T47D (cell line): ENCODE results near the gene GRK5.

ENCODE experiments used
- DNase-seq, 2 experiments: peaks; one replicate each; pipeline versions ENCODE4 v3.0.0 to v3.0.0-alpha.2; 2011 to 2012; ENCODE audit warnings: low read depth in 1 of 2, low spot score in 1 of 2
- JUND ChIP-seq: IDR thresholded peaks from 2 replicates; pipeline ENCODE4 v1.6.1; 2012; ENCODE audit warnings: low read depth
- in situ Hi-C: cut with HindIII; loops from 2 replicates; pipeline ENCODE4 v1.10.0; 2016; ENCODE audit warnings: low sequenced_read_pairs, low pct_unique_long_range_greater_than_20kb

Gene GRK5

DNA sequence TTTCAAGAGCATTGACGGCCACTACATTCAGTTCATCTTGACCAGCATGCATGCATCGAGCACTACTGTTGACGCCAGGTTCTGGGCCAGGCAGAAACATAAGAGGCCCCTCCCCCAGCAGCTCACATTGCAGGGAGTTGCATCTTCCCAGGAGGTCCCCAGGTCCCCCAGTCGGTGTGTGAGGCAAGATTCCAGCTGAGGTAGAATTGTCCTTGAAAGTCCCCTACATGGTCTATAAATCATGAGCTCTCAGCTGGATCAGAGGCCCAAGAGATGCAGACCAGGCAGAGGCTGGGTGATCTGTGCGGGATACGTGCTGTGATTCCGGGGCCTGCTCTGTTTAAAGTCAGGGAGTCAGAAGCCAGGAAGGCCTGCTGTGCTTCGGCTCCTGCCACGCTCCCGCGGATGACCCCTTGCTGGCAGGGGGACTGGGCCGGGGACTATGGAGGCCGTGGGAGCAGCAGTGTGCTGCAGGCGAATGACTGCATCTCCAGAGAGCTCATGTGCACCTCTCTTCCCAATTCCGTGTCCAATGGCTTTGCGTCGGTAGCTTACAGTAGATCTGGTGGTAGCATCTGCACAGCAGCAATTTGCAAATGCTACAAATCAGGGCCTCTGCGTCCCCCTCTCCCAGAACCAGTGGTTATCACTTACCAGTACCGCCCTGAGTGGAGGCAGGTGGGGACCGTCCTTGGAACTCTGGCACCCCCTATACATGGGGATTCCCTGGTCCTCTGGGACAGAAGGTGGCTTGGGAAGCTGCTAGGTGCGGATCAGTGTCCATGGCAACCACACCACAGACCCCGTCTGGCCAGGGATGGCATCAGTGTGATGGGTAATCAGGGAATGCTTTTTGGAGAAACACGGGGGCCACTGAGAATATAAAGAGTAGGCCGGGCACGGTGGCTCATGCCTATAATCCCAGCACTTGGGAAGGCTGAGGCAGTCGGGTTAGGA is 241.5 kb downstream of the GRK5 start:
- in situ Hi-C loops: no loop called here
- DNase-seq: no peak
- TF ChIP-seq JUND: no peak

DNA sequence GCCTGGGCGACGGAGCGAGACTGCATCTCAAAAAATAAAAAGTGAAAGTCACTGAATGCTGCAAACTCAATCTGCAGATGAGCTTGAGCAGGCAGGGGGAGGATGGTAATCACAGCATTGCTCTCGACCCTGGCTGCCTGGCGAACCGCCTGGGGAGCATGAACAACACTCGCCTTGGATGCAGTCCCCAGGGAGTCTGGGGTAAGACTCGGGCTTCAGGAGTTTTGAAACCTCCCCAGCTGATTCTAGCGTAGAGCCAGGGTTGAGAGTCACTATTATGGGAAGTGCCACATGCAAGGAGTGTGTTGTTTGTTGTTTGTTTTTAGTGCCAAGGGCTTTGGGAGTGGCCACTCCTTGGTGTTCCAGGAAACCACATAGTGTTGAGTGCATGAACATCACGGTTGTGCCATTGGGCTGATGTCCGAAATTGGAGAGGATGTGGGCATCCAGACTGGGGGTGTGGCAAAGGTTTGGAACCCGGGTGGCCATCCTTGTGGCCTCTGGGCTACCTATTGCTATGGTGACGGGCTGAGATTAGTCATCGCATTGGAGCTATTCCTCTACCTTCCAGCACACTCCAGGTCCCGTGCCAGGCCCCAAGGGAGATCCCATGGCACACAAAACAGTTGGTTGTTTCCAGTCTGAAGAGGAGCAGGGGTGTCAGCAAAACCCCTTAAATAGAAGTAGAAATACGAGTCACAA is 242.5 kb downstream of the GRK5 start:
- DNase-seq: no peak
- in situ Hi-C loops: no loop called here
- TF ChIP-seq JUND: no peak

- in situ Hi-C loops: no loop called here
- no peak for TF ChIP-seq JUND
These were observed 243.4 kb downstream of the GRK5 start for GRCh38 chr10:119450606-119451299.

GRCh38 chr10:119451300-119451896 is 244.0 kb downstream of the GRK5 start:
- in situ Hi-C loops: no loop called here
- no peak for DNase-seq
- TF ChIP-seq JUND: no peak

More at GRCh38 chr10:119450606-119451299, 243.4 kb downstream of the GRK5 start:
- no peak for DNase-seq

DNA sequence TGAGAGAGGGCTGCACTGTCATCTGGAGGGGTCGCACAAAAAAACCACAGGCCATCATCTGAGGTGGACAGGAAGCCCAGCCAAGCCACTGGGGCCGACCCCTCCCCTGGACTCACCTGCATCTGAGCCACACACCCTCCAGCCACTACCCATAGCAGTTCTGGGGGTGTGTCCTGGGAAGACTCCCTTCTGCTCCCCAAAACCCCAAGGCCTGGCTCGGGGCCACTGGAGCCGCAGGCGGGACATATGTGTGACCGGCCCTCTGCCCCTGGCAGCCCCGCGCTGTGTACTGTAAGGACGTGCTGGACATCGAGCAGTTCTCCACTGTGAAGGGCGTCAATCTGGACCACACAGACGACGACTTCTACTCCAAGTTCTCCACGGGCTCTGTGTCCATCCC is 245.0 kb downstream of the GRK5 start:
- TF ChIP-seq JUND: no peak
- no peak for DNase-seq
- in situ Hi-C loops: no loop called here

GRCh38 chr10:119453313-119453712 is 245.9 kb downstream of the GRK5 start:
- DNase-seq: no peak
- TF ChIP-seq JUND: no peak
- in situ Hi-C loops: no loop called here

GRCh38 chr10:119454316-119454715 is 246.9 kb downstream of the GRK5 start:
- TF ChIP-seq JUND: no peak
- in situ Hi-C loops: no loop called here
- DNase-seq: no peak

DNA sequence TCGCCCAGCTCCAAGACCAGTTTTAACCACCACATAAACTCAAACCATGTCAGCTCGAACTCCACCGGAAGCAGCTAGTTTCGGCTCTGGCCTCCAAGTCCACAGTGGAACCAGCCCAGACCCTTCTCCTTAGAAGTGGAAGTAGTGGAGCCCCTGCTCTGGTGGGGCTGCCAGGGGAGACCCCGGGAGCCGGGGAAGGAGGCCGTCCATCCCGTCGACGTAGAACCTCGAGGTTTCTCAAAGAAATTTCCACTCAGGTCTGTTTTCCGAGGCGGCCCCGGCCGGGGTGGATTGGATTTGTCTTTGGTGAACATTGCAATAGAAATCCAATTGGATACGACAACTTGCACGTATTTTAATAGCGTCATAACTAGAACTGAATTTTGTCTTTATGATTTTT is 247.6 kb downstream of the GRK5 start:
- in situ Hi-C loops: no loop called here
- TF ChIP-seq JUND: no peak
- DNase-seq: no peak

GRCh38 chr10:119455609-119456434 is 248.5 kb downstream of the GRK5 start:
- in situ Hi-C loops: no loop called here
- TF ChIP-seq JUND: no peak
- DNase-seq: no peak

GRCh38 chr10:119456435-119456810 is 249.1 kb downstream of the GRK5 start:
- no peak for TF ChIP-seq JUND
- in situ Hi-C loops: no loop called here

GRCh38 chr10:119457966-119458766 is 250.8 kb downstream of the GRK5 start:
- no peak for TF ChIP-seq JUND
- in situ Hi-C loops: no loop called here
- no peak for DNase-seq

More at GRCh38 chr10:119456435-119456810, 249.1 kb downstream of the GRK5 start:
- DNase-seq: no peak
